ENCODE measurements around the gene RNASE8. TPM values are rescaled to one million over a fixed set of nuclear protein-coding genes. Genes with fewer than 3 reads are reported as not detected.
A peak's percentile ranks its signal among the peaks of the same experiment; 100 is the strongest.

RNASE8 gene
- total RNA-seq, 2 donors from 2014 or later, result not detected

DNA sequence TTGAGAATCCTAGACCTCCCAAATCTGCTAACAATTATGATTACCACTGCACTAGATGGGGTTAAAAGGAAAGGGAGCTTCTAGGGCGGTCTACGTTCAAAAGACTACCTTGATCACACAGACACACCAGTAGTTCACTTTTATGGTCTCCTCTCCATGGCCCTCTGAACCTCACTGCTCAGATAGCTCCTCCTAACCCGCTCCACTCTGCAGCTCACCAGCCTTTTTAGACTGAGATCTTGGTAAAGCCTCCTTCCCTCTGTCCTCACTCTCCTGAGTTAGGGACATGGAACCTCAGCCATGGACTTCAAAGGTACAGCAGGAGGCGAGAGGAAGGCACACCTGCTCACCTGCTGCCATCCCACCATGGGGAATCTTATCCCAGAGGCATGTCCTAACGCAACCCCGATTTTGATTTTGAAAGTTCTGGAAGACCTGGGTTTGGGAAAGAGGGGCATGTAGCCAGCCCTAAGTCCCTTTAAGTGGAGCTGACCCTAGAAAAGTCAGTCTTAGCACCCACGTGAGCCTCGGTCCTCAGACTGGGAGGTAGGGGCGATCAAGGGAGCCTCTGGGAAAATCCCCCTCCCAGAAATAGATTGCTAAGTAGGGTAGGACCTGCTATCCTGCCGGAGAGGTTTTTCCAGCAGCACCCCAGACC lies 39.5 kb downstream of the RNASE8 start:
- H3K4me3 Mint-ChIP-seq, result peak overlapping the region; percentile 75
- peaks cover 13% of the 10 kb centered on the region for H3K36me3 ChIP-seq (ENCODE audit: control insufficient read depth, insufficient read depth, low read length)
- no peaks in the 10 kb centered on the region for H3K9me3 Mint-ChIP-seq
- no peaks in the 10 kb centered on the region for H3K9me3 ChIP-seq (ENCODE audit: control insufficient read depth, low read length)
- peak overlapping the region; percentile 94 for H3K27ac ChIP-seq (ENCODE audit: low read depth, low read length)
- peak overlapping the region; percentile 75 for H3K9ac ChIP-seq (ENCODE audit: extremely low read depth, low read length, poor library complexity, severe bottlenecking)
- peak; percentile 62 for DNase-seq
- H3K4me1 Mint-ChIP-seq, result peaks cover 54% of the 10 kb centered on the region
- H3K36me3 Mint-ChIP-seq (ENCODE audit: low read depth), result peaks cover 12% of the 10 kb centered on the region
- H3K4me1 ChIP-seq (ENCODE audit: control insufficient read depth, insufficient read depth, low read length), result peaks cover 22% of the 10 kb centered on the region
- WGBS, 2 experiments (ENCODE audit: insufficient coverage in 1 of 2, insufficient read length in 1 of 2), result 22 to 42% methylated on average over 3 to 10 of the region's 10 CpGs
- H3K27ac Mint-ChIP-seq, result peak overlapping the region; percentile 78
- peaks cover 43% of the 10 kb centered on the region for H3K27me3 Mint-ChIP-seq (ENCODE audit: insufficient read depth)
- peak overlapping the region; percentile 87 for H3K4me3 ChIP-seq (ENCODE audit: low read length)
- H3K27me3 ChIP-seq (ENCODE audit: control insufficient read depth, insufficient read depth, low read length, poor library complexity, severe bottlenecking), result peaks cover 10% of the 10 kb centered on the region
- TF ChIP-seq CTCF (conservative IDR thresholded peaks at IDR 0.05), result no peak

GRCh38 chr14:21097636-21098075 lies 40.0 kb downstream of the RNASE8 start:
- Histone ChIP-seq H3K4me1 (ENCODE audit: control insufficient read depth, insufficient read depth, low read length) (peaks cover 22% of the 10 kb centered on the region), H3K9me3 (ENCODE audit: control insufficient read depth, low read length) (no peaks in the 10 kb centered on the region), H3K27ac (ENCODE audit: low read depth, low read length) (peak overlapping the region; percentile 94), H3K4me3 (ENCODE audit: low read length) (peak overlapping the region; percentile 87), H3K27me3 (ENCODE audit: control insufficient read depth, insufficient read depth, low read length, poor library complexity, severe bottlenecking) (peaks cover 10% of the 10 kb centered on the region), H3K36me3 (ENCODE audit: control insufficient read depth, insufficient read depth, low read length) (peaks cover 9% of the 10 kb centered on the region), H3K9ac (ENCODE audit: extremely low read depth, low read length, poor library complexity, severe bottlenecking) (peak overlapping the region; percentile 75)
- DNase-seq, result peak; percentile 79
- Mint-ChIP-seq H3K36me3 (ENCODE audit: low read depth) (peaks cover 9% of the 10 kb centered on the region), H3K27ac (peak overlapping the region; percentile 78), H3K4me1 (peaks cover 59% of the 10 kb centered on the region), H3K4me3 (peak overlapping the region; percentile 75), H3K27me3 (ENCODE audit: insufficient read depth) (peaks cover 47% of the 10 kb centered on the region), H3K9me3 (no peaks in the 10 kb centered on the region)
- no peak for TF ChIP-seq CTCF (conservative IDR thresholded peaks at IDR 0.05)
- 0 to 5% methylated on average over 2 to 9 of the region's 19 CpGs for WGBS, 2 experiments (ENCODE audit: insufficient coverage in 1 of 2, insufficient read length in 1 of 2)

DNA sequence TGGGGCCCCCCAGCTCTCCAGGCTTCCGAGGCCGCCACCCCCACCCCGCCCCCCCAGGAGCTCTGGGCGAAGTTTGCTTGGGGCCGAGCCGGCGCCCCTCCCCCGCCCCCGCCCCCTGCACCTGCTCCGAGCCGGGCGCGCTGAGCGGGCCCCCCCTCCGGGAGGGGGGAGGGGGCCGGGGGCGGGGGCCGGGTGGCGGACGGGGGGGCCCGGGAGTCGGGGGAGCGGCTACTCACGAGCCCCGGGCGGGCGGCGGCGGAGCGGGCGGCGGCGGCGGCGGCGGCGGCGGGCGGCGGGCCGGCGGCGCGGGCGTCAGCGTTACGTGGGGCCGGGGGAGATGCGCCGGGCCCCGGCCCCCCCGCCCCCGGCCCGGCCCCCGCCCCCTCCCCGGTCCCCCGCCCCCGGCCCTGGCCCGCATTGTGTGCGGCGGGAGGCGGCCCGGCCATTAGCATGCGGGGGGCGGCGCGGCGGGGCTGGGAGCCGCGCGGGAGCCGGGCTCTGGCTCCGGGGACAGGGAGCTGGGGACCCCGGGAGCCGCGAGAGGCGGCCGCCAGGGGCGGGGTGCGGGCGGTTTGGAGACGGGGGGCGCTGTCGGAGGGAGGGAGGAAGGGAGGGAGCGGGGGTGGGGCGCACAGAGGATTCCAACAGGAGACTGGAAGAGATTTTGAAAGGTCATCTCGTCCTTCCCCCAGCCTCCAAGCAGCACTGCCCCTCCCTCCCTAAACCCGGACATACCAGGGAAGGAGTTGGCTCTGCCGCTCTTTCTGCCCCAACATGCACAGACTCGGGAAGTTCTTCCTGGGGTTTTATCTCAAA lies 40.7 kb downstream of the RNASE8 start, which contains the start of gene ZNF219:
Gene ZNF219 (minus strand): TSS at position 580 of the 816 bp plus-strand sequence. CDS start 5,064 bp downstream, outside the sequence.
- Histone ChIP-seq H3K4me3 (ENCODE audit: low read length) (peak within 1 kb of the TSS; percentile 96), H3K9me3 (ENCODE audit: control insufficient read depth, low read length) (no peaks in the 10 kb centered on the region), H3K27ac (ENCODE audit: low read depth, low read length) (peak within 1 kb of the TSS; percentile 94), H3K9ac (ENCODE audit: extremely low read depth, low read length, poor library complexity, severe bottlenecking) (peak within 1 kb of the TSS; percentile 75), H3K4me1 (ENCODE audit: control insufficient read depth, insufficient read depth, low read length) (peaks cover 22% of the 10 kb centered on the region), H3K36me3 (ENCODE audit: control insufficient read depth, insufficient read depth, low read length) (peaks cover 3% of the 10 kb centered on the region), H3K27me3 (ENCODE audit: control insufficient read depth, insufficient read depth, low read length, poor library complexity, severe bottlenecking) (peaks cover 10% of the 10 kb centered on the region)
- Mint-ChIP-seq H3K4me3 (peak within 1 kb of the TSS; percentile 75), H3K9me3 (no peaks in the 10 kb centered on the region), H3K4me1 (peaks cover 56% of the 10 kb centered on the region), H3K27me3 (ENCODE audit: insufficient read depth) (peaks cover 42% of the 10 kb centered on the region), H3K36me3 (ENCODE audit: low read depth) (peaks cover 2% of the 10 kb centered on the region), H3K27ac (peak within 1 kb of the TSS; percentile 78)
- peak; percentile 88 for DNase-seq
- no peak for TF ChIP-seq CTCF (conservative IDR thresholded peaks at IDR 0.05)
- 0% methylated on average over 14 to 24 of the region's 90 CpGs for WGBS, 2 experiments (ENCODE audit: insufficient coverage in 1 of 2, insufficient read length in 1 of 2)

Data from endodermal cell (in vitro differentiated cells).